GM23338 (cell line): ENCODE measurements around the gene GPR146. TPM values are rescaled to one million over a fixed set of nuclear protein-coding genes. Genes with fewer than 3 reads are reported as not detected.

Experiments used
- ATAC-seq: fragments of 200-7000 bp; cut with Tn5 transposase; 3 replicates; pipeline ENCODE4 v1.9.1; 2020
- DNase-seq: peaks from one replicate; pipeline ENCODE4 v3.0.0-alpha.2; 2015; ENCODE audit warnings: low spot score
- H2AFZ ChIP-seq: fragments of 200-600 bp; sonication (generic); 2 replicates; pipeline ENCODE4 v1.8.0; 2016; ENCODE audit warnings: antibody characterized with exemption, mild to moderate bottlenecking, moderate library complexity
- H3F3A ChIP-seq: fragments of 200-600 bp; sonication (generic); replicated peaks from 2 replicates; pipeline ENCODE4 v1.8.0; 2017; ENCODE audit warnings: antibody characterized with exemption, mixed run types, low read depth
- H3K27ac ChIP-seq: fragments of 200-600 bp; sonication (generic); 2 replicates; pipeline ENCODE4 v1.6.1; 2016; ENCODE audit warnings: low read depth
- H3K27me3 ChIP-seq: fragments of 200-600 bp; sonication (generic); 2 replicates; pipeline ENCODE4 v1.8.0; 2016; ENCODE audit warnings: mild to moderate bottlenecking, mixed run types, moderate library complexity; ENCODE audit not compliant: insufficient read depth
- H3K36me3 ChIP-seq: fragments of 200-600 bp; sonication (generic); 2 replicates; pipeline ENCODE4 v1.8.0; 2016; ENCODE audit warnings: mild to moderate bottlenecking; ENCODE audit not compliant: insufficient read depth
- H3K4me1 ChIP-seq: fragments of 200-600 bp; sonication (generic); 2 replicates; pipeline ENCODE4 v1.8.0; 2016; ENCODE audit warnings: mild to moderate bottlenecking, moderate library complexity; ENCODE audit not compliant: insufficient read depth
- H3K4me2 ChIP-seq: fragments of 200-600 bp; sonication (generic); 2 replicates; pipeline ENCODE4 v1.7.1; 2017; ENCODE audit warnings: mixed run types
- H3K4me3 ChIP-seq: fragments of 200-600 bp; sonication (generic); 2 replicates; pipeline ENCODE4 v1.6.1; 2016; ENCODE audit warnings: mixed run types
- H3K79me2 ChIP-seq: fragments of 200-600 bp; sonication (generic); replicated peaks from 2 replicates; pipeline ENCODE4 v1.8.0; 2017; ENCODE audit warnings: mild to moderate bottlenecking; ENCODE audit not compliant: insufficient read depth
- H3K9me2 ChIP-seq: fragments of 200-600 bp; sonication (generic); 2 replicates; pipeline ENCODE4 v1.8.0; 2017; ENCODE audit not compliant: insufficient read depth
- H4K20me1 ChIP-seq: fragments of 200-600 bp; sonication (generic); replicated peaks from 2 replicates; pipeline ENCODE4 v1.8.0; 2017; ENCODE audit warnings: mild to moderate bottlenecking; ENCODE audit not compliant: insufficient read depth
- H3K27ac Mint-ChIP-seq: 2 replicates; pipeline ENCODE4 v1.8.0; 2020; ENCODE audit warnings: inconsistent platforms, mild to moderate bottlenecking, moderate library complexity, mixed read lengths
- H3K27me3 Mint-ChIP-seq: 3 replicates; pipeline ENCODE4 v1.8.0; 2022; ENCODE audit warnings: low read depth, mild to moderate bottlenecking, moderate library complexity, mixed read lengths, inconsistent platforms; ENCODE audit not compliant: insufficient read depth, poor library complexity
- H3K36me3 Mint-ChIP-seq: 3 replicates; pipeline ENCODE4 v1.8.0; 2021; ENCODE audit warnings: low read depth, mild to moderate bottlenecking, inconsistent platforms, moderate library complexity, mixed read lengths
- H3K4me1 Mint-ChIP-seq: 3 replicates; pipeline ENCODE4 v1.8.0; 2020; ENCODE audit warnings: mild to moderate bottlenecking, inconsistent platforms, mixed read lengths
- H3K4me3 Mint-ChIP-seq: 3 replicates; pipeline ENCODE4 v1.8.0; 2021; ENCODE audit warnings: moderate library complexity, mild to moderate bottlenecking, inconsistent platforms, mixed read lengths
- H3K9me3 Mint-ChIP-seq: 3 replicates; pipeline ENCODE4 v1.8.0; 2020; ENCODE audit warnings: moderate library complexity, mild to moderate bottlenecking, inconsistent platforms, mixed read lengths
- CREB1 ChIP-seq: fragments of 250-450 bp; sonication (Bioruptor Pico); IDR thresholded peaks from 2 replicates; pipeline ENCODE4 v1.5.0; 2020; ENCODE audit warnings: low read depth, mild to moderate bottlenecking, moderate library complexity
- EZH2 ChIP-seq: fragments of 200-600 bp; sonication (generic); IDR thresholded peaks from one replicate; pipeline ENCODE4 v1.8.0; 2017; ENCODE audit warnings: antibody characterized with exemption, mild to moderate bottlenecking, low read depth; ENCODE audit not compliant: unreplicated experiment
- EZH2phosphoT487 ChIP-seq: fragments of 200-600 bp; sonication (generic); IDR thresholded peaks from one replicate; pipeline ENCODE4 v1.8.1; 2018; ENCODE audit warnings: antibody characterized with exemption; ENCODE audit not compliant: unreplicated experiment
- JUNB ChIP-seq: IDR thresholded peaks from one replicate; pipeline ENCODE4 v1.6.1; 2016; ENCODE audit warnings: antibody characterized with exemption; ENCODE audit not compliant: unreplicated experiment
- NANOG ChIP-seq: IDR thresholded peaks from 2 replicates; pipeline ENCODE4 v1.6.1; 2016; ENCODE audit warnings: antibody characterized with exemption, borderline replicate concordance
- POLR2AphosphoS5 ChIP-seq: IDR thresholded peaks from 2 replicates; pipeline ENCODE4 v1.6.1; 2016; ENCODE audit warnings: antibody characterized with exemption, low read depth
- STAT1 ChIP-seq: IDR thresholded peaks from one replicate; pipeline ENCODE4 v1.6.1; 2016; ENCODE audit warnings: antibody characterized with exemption; ENCODE audit not compliant: unreplicated experiment
- ZNF114 ChIP-seq: fragments of 250-450 bp; sonication (Bioruptor Pico); IDR thresholded peaks from 2 replicates; pipeline ENCODE4 v1.5.0; 2020; ENCODE audit warnings: mild to moderate bottlenecking, moderate library complexity
- ZNF331 ChIP-seq: fragments of 250-450 bp; sonication (Bioruptor Pico); IDR thresholded peaks from 2 replicates; pipeline ENCODE4 v1.5.0; 2020; ENCODE audit warnings: low read depth, mild to moderate bottlenecking, moderate library complexity
- polyA plus RNA-seq: library from polyadenylated mRNA; unstranded; fragments of >200 nt; fragmentation: Nextera tagmentation; extraction: Ambion mirVana; gene quantifications from 2 replicates; pipeline ENCODE4 v1.2.1, GENCODE V29; 2016
- total RNA-seq: library from RNA; depleted of rRNA; stranded (reverse); fragments of >200 nt; shearing (Covaris generic); gene quantifications from 2 replicates; pipeline ENCODE4 v1.2.3, GENCODE V29; 2014
- TF ChIP-seq, protein P1 (sequence below), 2 experiments: fragments of 200-600 bp in 1 of 2; sonication (generic) in 1 of 2; conservative IDR thresholded peaks; 2 replicates each; pipeline versions ENCODE4 v1.5.1 to v1.6.1; 2016 to 2017; ENCODE audit warnings: antibody characterized with exemption in 2 of 2, low read depth in 2 of 2, mild to moderate bottlenecking in 2 of 2, moderate library complexity in 1 of 2
- TF ChIP-seq, protein P2 (sequence below): IDR thresholded peaks from 2 replicates; pipeline ENCODE4 v1.6.1; 2016; ENCODE audit warnings: antibody characterized with exemption
- TF ChIP-seq, protein P3 (sequence below): IDR thresholded peaks from one replicate; pipeline ENCODE4 v1.6.1; 2018; ENCODE audit warnings: antibody characterized with exemption; ENCODE audit not compliant: unreplicated experiment

GPR146 gene
- total and polyA plus RNA-seq, 2 experiments from 2014 or later, result 0.28 to 0.37 TPM

DNA sequence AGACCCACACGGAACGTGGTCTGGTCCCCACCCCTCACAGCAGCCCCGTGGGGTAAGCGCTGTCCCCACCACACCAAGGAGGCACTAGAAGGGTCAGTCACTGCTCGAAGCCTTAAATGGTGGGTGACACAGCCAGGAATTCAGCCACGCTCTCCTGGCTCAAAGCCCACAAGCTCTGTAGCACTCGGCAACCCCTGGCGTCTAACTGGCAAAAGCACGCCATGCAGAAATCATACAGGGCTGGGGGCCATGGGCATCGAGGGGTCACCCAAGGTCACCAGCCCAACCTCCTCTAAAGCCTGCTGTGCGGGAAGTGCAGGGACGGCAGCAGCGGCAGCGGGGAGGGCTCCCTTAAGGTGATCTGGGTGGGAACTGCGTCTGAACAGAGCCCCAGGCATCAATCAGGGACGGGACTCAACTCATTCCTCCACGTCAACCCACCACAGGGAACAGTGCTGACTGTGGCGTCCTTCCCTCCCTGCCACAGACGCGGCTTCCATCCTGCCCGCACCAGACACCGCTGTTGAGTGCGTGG, 51.3 kb downstream of the GPR146 start:
- H3K4me3 ChIP-seq, result no peak overlapping the region
- Mint-ChIP-seq H3K36me3 (peaks cover 24% of the 10 kb centered on the region), H3K27ac (peak overlapping the region; percentile 81; the same call in 1 of the 2 replicates), H3K4me3 (no peak overlapping the region), H3K27me3 (peaks cover 8% of the 10 kb centered on the region), H3K9me3 (peaks cover 3% of the 10 kb centered on the region; the same call in 1 of the 3 replicates), H3K4me1 (no peaks in the 10 kb centered on the region)
- TF ChIP-seq, protein P1, sequence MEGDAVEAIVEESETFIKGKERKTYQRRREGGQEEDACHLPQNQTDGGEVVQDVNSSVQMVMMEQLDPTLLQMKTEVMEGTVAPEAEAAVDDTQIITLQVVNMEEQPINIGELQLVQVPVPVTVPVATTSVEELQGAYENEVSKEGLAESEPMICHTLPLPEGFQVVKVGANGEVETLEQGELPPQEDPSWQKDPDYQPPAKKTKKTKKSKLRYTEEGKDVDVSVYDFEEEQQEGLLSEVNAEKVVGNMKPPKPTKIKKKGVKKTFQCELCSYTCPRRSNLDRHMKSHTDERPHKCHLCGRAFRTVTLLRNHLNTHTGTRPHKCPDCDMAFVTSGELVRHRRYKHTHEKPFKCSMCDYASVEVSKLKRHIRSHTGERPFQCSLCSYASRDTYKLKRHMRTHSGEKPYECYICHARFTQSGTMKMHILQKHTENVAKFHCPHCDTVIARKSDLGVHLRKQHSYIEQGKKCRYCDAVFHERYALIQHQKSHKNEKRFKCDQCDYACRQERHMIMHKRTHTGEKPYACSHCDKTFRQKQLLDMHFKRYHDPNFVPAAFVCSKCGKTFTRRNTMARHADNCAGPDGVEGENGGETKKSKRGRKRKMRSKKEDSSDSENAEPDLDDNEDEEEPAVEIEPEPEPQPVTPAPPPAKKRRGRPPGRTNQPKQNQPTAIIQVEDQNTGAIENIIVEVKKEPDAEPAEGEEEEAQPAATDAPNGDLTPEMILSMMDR (conservative IDR thresholded peaks at IDR 0.05; ENCODE audit: low read depth in 2 of 2), result no peak
- TF ChIP-seq ZNF331 (no peak), JUNB (no peak), ZNF114 (no peak), EZH2 (no peak), CREB1 (CRISPR knock-in tag) (no peak), POLR2AphosphoS5 (no peak), NANOG (no peak), EZH2phosphoT487 (no peak), STAT1 (no peak)
- TF ChIP-seq, protein P2, sequence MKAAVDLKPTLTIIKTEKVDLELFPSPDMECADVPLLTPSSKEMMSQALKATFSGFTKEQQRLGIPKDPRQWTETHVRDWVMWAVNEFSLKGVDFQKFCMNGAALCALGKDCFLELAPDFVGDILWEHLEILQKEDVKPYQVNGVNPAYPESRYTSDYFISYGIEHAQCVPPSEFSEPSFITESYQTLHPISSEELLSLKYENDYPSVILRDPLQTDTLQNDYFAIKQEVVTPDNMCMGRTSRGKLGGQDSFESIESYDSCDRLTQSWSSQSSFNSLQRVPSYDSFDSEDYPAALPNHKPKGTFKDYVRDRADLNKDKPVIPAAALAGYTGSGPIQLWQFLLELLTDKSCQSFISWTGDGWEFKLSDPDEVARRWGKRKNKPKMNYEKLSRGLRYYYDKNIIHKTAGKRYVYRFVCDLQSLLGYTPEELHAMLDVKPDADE, result no peak
- H2AFZ ChIP-seq, result no peak overlapping the region
- peaks cover 20% of the 10 kb centered on the region for H3K79me2 ChIP-seq
- no peaks in the 10 kb centered on the region for H4K20me1 ChIP-seq
- H3F3A ChIP-seq, result no peaks in the 10 kb centered on the region
- DNase-seq (no peak), ATAC-seq (no peak; the same call in 2 of the 3 replicates)
- no peaks in the 10 kb centered on the region for H3K4me1 ChIP-seq
- H3K27me3 ChIP-seq, result no peaks in the 10 kb centered on the region
- no peaks in the 10 kb centered on the region for H3K9me2 ChIP-seq
- no peak overlapping the region for H3K27ac ChIP-seq
- no peak overlapping the region for H3K4me2 ChIP-seq
- H3K36me3 ChIP-seq, result no peaks in the 10 kb centered on the region

DNA sequence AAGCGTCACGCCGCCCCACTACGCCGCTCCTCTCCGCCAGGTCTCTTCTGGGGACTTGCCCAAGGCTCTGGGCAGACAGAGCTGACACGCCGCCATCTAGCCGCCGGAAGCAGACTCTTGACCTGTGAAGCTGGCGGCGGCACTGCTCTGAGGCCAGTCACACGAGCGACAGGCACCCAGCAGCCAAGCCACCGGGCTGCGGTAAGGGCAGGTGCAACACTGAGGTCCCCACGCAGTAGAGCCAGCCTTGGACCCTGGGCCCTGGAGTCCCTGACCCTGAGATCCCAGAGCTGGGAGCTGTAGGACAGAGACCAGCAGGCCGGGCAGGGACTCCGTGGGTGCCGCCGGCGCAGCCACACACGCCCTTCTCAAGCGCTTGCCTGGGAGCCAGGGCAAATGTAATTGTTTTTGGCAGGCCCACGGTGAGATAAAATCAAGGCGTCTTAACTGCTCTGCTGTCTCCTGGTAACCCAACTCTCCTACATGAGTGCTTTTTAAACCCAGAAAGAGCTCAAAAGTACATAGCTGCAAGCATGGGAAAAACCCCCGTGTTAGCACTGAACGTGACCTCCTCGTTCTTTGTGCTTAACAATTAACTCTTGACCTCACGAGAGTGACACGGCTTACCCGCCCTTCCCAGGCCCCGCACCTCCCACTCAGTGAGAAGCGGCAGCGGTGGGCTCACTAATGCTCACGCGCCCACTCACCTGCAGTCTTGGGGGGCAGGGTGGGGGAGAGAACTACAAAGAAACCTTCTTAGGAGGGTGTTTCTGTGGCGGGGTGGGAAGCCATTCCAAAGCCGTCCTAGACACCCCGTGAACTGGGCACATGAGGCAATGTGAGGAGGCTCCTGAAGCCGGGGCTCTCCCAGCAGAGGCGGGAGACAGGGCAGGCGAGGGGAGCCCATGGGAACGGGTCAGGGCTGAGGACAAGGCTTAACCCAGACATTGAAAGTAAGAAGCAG, 52.1 kb downstream of the GPR146 start:
- no peaks in the 10 kb centered on the region for H3K4me1 ChIP-seq
- DNase-seq (no peak), ATAC-seq (no peak; the same call in 2 of the 3 replicates)
- Mint-ChIP-seq H3K4me3 (no peak overlapping the region), H3K36me3 (peaks cover 24% of the 10 kb centered on the region), H3K27me3 (peaks cover 3% of the 10 kb centered on the region), H3K27ac (no peak overlapping the region), H3K9me3 (peaks cover 3% of the 10 kb centered on the region; the same call in 1 of the 3 replicates), H3K4me1 (no peaks in the 10 kb centered on the region)
- no peaks in the 10 kb centered on the region for H4K20me1 ChIP-seq
- no peak overlapping the region for H3K27ac ChIP-seq
- no peaks in the 10 kb centered on the region for H3F3A ChIP-seq
- no peak overlapping the region for H3K4me2 ChIP-seq
- no peak overlapping the region for H3K4me3 ChIP-seq
- no peak overlapping the region for H2AFZ ChIP-seq
- H3K27me3 ChIP-seq, result no peaks in the 10 kb centered on the region
- H3K79me2 ChIP-seq, result peaks cover 25% of the 10 kb centered on the region
- H3K9me2 ChIP-seq, result no peaks in the 10 kb centered on the region
- H3K36me3 ChIP-seq, result no peaks in the 10 kb centered on the region
- TF ChIP-seq, protein P2, result no peak
- TF ChIP-seq ZNF114 (no peak), EZH2 (no peak), JUNB (no peak), POLR2AphosphoS5 (no peak), NANOG (no peak), EZH2phosphoT487 (no peak), STAT1 (no peak), ZNF331 (no peak), CREB1 (CRISPR knock-in tag) (no peak)
- TF ChIP-seq, protein P3, sequence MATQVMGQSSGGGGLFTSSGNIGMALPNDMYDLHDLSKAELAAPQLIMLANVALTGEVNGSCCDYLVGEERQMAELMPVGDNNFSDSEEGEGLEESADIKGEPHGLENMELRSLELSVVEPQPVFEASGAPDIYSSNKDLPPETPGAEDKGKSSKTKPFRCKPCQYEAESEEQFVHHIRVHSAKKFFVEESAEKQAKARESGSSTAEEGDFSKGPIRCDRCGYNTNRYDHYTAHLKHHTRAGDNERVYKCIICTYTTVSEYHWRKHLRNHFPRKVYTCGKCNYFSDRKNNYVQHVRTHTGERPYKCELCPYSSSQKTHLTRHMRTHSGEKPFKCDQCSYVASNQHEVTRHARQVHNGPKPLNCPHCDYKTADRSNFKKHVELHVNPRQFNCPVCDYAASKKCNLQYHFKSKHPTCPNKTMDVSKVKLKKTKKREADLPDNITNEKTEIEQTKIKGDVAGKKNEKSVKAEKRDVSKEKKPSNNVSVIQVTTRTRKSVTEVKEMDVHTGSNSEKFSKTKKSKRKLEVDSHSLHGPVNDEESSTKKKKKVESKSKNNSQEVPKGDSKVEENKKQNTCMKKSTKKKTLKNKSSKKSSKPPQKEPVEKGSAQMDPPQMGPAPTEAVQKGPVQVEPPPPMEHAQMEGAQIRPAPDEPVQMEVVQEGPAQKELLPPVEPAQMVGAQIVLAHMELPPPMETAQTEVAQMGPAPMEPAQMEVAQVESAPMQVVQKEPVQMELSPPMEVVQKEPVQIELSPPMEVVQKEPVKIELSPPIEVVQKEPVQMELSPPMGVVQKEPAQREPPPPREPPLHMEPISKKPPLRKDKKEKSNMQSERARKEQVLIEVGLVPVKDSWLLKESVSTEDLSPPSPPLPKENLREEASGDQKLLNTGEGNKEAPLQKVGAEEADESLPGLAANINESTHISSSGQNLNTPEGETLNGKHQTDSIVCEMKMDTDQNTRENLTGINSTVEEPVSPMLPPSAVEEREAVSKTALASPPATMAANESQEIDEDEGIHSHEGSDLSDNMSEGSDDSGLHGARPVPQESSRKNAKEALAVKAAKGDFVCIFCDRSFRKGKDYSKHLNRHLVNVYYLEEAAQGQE, result no peak
